ENCODE results near the gene SIM2.

SIM2 gene

DNA sequence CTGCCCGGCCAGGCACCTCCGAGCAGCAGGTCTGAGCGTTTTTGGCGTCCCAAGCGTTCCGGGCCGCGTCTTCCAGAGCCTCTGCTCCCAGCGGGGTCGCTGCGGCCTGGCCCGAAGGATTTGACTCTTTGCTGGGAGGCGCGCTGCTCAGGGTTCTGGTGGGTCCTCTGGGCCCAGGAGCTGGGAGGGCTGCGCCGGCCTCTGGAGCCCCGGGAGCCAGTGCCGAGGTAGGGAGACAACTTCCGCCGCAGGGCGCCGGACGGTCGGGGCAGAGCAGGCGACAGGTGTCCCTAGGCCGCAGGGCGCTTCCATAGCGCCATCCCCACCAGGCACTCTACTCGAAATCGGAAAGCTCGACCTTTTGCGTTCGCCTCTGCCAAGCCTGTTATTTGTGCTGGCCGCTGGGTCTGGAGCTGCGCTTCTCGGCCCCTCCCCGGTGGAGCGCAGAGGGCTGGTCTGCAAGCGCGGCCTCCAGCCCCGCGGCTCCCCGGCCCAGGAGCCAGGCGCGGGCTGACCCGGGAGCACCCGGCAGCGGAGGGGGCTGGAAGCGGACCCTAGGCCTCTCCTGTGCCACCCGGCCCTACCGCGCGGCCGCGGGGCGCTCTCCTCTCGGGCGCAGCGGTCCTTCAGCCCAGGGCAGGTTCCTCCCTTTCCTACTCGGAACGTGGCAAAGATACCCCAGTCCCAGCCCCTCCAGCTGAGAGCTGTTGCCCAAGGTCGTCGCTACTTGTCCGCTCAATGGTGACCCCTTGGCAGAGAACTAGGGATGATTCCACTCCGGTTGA lies 2.2 kb downstream of the SIM2 start:
- no peak for DNase-seq

GRCh38 chr21:36701756-36702621 lies 3.1 kb downstream of the SIM2 start:
- no peak for DNase-seq

DNA sequence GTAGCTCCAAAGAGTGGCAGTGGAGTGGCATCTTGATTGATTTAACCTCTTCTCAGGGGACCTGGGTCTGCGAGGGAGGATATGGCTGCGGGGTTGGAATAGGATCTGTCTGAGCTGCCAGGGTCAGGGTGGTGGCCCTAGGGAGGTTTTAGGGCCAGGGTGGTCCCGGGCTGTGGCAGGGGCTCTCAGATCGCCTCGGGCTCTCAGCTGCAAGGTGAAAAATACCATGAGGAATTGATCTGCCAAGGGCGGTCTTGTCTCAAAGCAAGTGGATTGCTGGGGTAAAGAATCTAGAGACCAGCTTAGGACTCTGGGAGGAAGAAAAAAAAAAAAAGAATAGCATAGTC lies 3.7 kb downstream of the SIM2 start:
- DNase-seq: no peak

- DNase-seq: no peak
These were observed 4.2 kb downstream of the SIM2 start for GRCh38 chr21:36703123-36703522.

- DNase-seq: no peak
These were observed 4.8 kb downstream of the SIM2 start for GRCh38 chr21:36703626-36704280.

DNA sequence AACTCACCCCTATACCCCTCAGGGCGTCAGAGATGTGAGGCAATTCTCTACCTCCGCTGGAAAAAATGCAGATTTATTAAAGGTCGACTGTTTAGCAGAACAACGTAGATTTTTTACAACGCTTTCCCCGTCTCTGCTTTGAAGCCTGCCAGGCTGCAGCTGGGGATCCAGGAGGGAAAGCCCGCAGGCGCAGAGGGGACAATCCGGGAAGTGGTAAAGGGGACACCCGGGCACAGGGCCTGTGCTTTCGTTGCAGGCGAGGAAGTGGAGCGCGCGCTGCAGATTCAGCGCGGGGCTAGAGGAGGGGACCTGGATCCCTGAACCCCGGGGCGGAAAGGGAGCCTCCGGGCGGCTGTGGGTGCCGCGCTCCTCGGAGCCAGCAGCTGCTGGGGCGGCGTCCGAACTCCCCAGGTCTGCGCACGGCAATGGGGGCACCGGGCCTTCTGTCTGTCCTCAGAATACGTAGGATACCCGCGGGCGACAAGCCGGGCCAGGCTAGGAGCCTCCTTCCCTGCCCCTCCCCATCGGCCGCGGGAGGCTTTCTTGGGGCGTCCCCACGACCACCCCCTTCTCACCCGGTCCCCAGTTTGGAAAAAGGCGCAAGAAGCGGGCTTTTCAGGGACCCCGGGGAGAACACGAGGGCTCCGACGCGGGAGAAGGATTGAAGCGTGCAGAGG lies 5.5 kb downstream of the SIM2 start:
- no peak for DNase-seq

- no peak for DNase-seq
These were observed 6.2 kb downstream of the SIM2 start for GRCh38 chr21:36704958-36705678.

DNA sequence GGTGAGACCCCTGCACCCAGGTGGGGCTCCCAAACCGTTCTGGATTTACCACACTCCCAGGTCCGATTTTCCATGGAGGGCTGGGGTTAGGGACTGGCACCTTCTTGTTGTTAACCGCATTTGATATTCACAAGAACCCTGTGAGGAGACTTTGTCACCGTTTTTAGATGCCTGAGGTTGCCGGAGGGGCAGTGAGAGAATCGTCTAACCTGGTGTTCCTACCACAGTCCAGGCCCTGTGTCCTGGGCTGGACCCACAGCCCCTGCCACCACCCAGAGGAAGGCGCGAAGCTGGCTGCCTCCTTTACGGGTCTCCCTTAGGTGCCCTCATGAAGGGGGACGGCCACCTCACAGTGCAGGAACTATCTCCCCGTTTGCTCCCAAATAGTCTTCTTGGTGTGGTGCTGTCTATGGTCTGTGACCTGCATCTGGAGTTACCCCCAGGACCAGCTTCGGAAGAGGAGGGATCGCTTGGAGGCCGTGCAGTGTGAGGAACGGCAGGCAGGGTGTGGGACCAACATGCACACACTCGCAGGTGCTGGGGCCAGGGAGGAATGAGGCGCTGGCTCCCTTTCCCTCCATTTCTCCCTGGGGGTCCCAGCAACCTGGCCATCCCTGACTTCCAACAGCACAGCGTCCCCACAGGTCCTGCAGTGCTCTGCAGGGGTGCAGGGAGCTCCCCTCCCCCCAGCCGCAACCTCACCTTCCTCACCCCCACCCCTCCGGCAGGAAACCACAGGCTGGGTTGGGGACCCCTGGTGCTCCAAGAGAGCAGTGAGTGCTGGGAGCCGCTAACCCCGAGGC lies 7.0 kb downstream of the SIM2 start:
- DNase-seq: no peak

DNA sequence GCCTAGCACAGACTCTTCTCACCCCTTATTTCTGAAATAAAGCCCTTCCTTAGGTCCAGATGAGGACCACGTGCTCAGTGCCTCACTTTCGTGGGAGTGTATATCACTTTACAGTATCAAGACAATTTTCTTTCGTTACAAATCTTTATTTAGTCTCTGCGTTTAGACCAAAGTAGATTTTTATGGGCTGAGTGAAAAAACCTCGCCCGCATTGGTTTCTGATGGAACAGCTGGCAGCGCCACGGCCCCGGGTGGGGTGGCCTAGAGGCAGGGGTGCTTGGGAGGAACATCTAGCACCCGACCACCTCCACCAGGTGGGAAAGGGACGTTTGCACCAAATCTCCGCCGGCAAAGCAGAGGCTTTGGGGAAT lies 7.6 kb downstream of the SIM2 start:
- DNase-seq: no peak

- DNase-seq: no peak
These were observed 8.2 kb downstream of the SIM2 start for GRCh38 chr21:36706951-36707762.

- no peak for DNase-seq
These were observed 8.9 kb downstream of the SIM2 start for GRCh38 chr21:36707763-36708285.

- no peak for DNase-seq
These were observed 9.5 kb downstream of the SIM2 start for GRCh38 chr21:36708286-36709029.

DNA sequence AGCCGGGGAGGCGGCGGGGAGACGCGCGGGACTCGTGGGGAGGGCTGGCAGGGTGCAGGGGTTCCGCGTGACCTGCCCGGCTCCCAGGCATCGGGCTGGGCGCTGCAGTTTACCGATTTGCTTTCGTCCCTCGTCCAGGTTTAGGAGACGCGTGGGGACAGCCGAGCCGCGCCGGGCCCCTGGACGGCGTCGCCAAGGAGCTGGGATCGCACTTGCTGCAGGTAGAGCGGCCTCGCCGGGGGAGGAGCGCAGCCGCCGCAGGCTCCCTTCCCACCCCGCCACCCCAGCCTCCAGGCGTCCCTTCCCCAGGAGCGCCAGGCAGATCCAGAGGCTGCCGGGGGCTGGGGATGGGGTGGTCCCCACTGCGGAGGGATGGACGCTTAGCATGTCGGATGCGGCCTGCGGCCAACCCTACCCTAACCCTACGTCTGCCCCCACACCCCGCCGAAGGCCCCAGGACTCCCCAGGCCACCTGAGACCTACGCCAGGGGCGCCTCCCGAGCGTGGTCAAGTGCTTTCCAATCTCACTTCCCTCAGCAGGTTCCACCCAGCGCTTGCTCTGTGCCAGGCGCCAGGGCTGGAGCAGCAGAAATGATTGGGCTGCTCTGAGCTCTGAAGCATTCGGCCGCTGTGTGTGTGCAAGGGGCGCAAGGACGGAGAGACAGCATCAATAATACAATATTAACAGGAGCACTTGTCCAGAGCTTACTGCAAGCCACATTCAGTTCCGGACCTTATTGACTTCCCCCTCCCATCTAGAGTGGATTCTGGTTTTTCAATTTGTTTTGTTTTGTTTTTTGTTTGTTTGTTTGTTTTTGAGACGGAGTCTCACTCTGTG lies 10.3 kb downstream of the SIM2 start:
- no peak for DNase-seq

- no peak for DNase-seq
These were observed 11.2 kb downstream of the SIM2 start for GRCh38 chr21:36709868-36710728.

DNA sequence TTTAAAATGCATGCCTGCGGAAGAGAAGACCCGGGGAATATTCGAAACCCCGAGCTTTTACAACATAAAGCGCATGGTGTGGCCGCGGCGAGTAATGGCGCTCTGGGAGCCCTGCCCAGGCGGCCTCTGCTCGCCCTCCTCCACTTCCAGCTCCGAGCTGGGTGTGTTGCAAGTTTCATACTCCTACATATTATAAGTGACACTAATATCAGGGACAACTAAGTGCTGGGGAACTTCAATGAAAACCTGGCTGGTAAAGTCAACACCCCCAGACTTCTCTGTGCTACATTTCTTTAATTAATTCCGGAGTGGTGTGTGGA lies 11.8 kb downstream of the SIM2 start:
- no peak for DNase-seq

GRCh38 chr21:36713746-36714145 lies 14.8 kb downstream of the SIM2 start:
- no peak for DNase-seq

DNA sequence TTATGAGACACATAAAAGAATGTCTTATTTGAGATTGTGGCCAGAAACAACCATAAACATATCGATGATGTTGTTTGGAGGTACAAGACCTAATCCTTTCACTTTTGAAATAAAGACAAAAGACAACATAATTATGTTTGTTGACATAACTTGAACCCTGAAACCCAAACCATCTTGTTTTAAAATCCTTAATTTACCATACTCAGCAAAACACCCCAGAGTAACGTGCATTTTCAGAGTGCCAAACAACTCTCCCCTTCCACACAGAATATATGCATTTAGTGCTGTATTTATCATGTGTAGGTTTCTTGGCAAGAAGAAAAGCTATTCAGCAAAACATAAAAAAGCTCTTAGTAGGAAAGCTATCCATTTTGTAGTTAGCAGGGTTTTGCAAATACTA lies 17.5 kb downstream of the SIM2 start:
- no peak for DNase-seq

DNA sequence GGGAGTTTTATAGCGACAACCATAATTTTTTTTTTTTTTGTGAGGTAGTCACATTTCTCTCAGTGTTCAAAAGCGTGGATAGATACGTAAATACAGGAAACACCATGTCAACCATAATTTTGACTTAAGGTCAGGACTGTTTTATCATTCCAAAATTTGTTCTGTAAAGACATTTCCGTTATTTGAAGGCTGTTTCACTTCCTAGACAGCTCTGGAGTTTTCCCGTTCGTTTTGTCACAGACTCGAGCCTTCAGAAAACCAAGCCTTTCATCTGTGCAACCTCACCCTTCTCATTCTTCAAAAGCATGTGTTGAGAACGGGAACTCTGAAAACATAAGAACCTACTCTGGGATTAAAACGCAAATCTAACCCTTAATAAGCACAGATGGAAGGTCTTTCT lies 17.9 kb downstream of the SIM2 start:
- DNase-seq: no peak

Data from CD4-positive, alpha-beta T cell treated with Interleukin-4 for 4 hours (primary cell).